Uterus (tissue), 4 donors: Measurements from ENCODE around the gene PNKD. TPM values are rescaled to one million over a fixed set of nuclear protein-coding genes. Genes with fewer than 3 reads are reported as not detected.

Experiments used
- DNase-seq, 2 donors: peaks; one replicate each; pipeline ENCODE4 v3.0.0-alpha.2; 2019 to 2020
- H3K27ac ChIP-seq, 2 donors: fragments of 200-600 bp; sonication (generic); 1 replicate in 1 of 2; 2 replicates in 1 of 2; pipeline ENCODE4 v1.5.1; 2016 to 2018
- H3K27me3 ChIP-seq, 2 donors: fragments of 200-600 bp; sonication (generic); one replicate each; pipeline ENCODE4 v1.5.1; 2018 to 2019; ENCODE audit warnings: control low read depth in 1 of 2
- H3K36me3 ChIP-seq, 2 donors: fragments of 200-600 bp; sonication (generic); one replicate each; pipeline ENCODE4 v1.5.1; 2019; ENCODE audit warnings: control low read depth in 1 of 2
- H3K4me1 ChIP-seq, 2 donors: fragments of 200-600 bp; sonication (generic); one replicate each; pipeline ENCODE4 v1.5.1; 2018 to 2019; ENCODE audit warnings: control low read depth in 1 of 2
- H3K4me3 ChIP-seq, 2 donors: fragments of 200-600 bp; sonication (generic); 1 replicate in 1 of 2; 2 replicates in 1 of 2; pipeline ENCODE4 v1.5.1; 2018 to 2019; ENCODE audit warnings: mild to moderate bottlenecking in 1 of 2
- H3K9me3 ChIP-seq, 2 donors: fragments of 200-600 bp; sonication (generic); one replicate each; pipeline ENCODE4 v1.5.1; 2019; ENCODE audit warnings: control low read depth in 1 of 2
- CTCF ChIP-seq, 4 experiments: fragments of 200-600 bp in 2 of 4; fragments of 450-650 bp in 2 of 4; sonication (generic) in 2 of 4; IDR thresholded peaks; one replicate each; pipeline ENCODE4 v1.5.1; 2016 to 2019; ENCODE audit warnings: antibody characterized with exemption in 4 of 4, mild to moderate bottlenecking in 2 of 4, moderate library complexity in 1 of 4
- POLR2A ChIP-seq, 2 donors: fragments of 450-650 bp; IDR thresholded peaks; one replicate each; pipeline ENCODE4 v1.6.1; 2016; ENCODE audit warnings: antibody characterized with exemption in 2 of 2, mild to moderate bottlenecking in 1 of 2, moderate library complexity in 1 of 2
- intact Hi-C: fragments of 100-400 bp; cut with DNase I; formaldehyde crosslinking; loops from one replicate; pipeline ENCODE4 v1.15.1; 2023; ENCODE audit warnings: low total_unique reads
- total RNA-seq, 4 donors: library from RNA; depleted of rRNA in 3 of 4; stranded (reverse); fragments of >200 nt in 3 of 4; gene quantifications; one replicate each; pipeline versions ENCODE4 v1.1.0 to v1.2.4, GENCODE V29; 2014 to 2023
- donor health status: DM: yes; HTN: yes; CAD: no.

The PNKD gene
- total RNA-seq, 4 donors from 2014 or later: 11.8 to 47.8 (median 31.7) TPM

GRCh38 chr2:218389333-218390150 lies 119.2 kb downstream of the PNKD start:
- Histone ChIP-seq H3K9me3 (no peaks in the 10 kb centered on the region), H3K36me3 (no peaks in the 10 kb centered on the region), H3K4me1 (no peaks in the 10 kb centered on the region), H3K27ac (no peak overlapping the region), H3K4me3 (no peak overlapping the region), H3K27me3 (no peaks in the 10 kb centered on the region)
- intact Hi-C loops: loop anchor here (10.0 kb wide), 1 partner anchor 95 kb away; the partner anchor contains the start of gene TMBIM1
- no peak for DNase-seq
- no peak for TF ChIP-seq CTCF (IDR thresholded peaks at IDR 0.05)
- no peak for TF ChIP-seq POLR2A (IDR thresholded peaks at IDR 0.05)

- TF ChIP-seq CTCF (IDR thresholded peaks at IDR 0.05) (no peak), POLR2A (IDR thresholded peaks at IDR 0.05) (no peak)
- H3K4me1 ChIP-seq: no peaks in the 10 kb centered on the region
- no peaks in the 10 kb centered on the region for H3K27me3 ChIP-seq
- intact Hi-C loops: loop anchor here (10.0 kb wide), 1 partner anchor 96 kb away; the partner anchor contains the start of gene TMBIM1
- no peak for DNase-seq
- no peaks in the 10 kb centered on the region for H3K36me3 ChIP-seq
- no peak overlapping the region for H3K4me3 ChIP-seq
- no peaks in the 10 kb centered on the region for H3K9me3 ChIP-seq
- H3K27ac ChIP-seq: no peak overlapping the region
These were observed 120.9 kb downstream of the PNKD start for GRCh38 chr2:218391202-218391601.

GRCh38 chr2:218392459-218392858 lies 122.1 kb downstream of the PNKD start:
- no peak for TF ChIP-seq CTCF (IDR thresholded peaks at IDR 0.05)
- no peak for TF ChIP-seq POLR2A (IDR thresholded peaks at IDR 0.05)
- DNase-seq: no peak
- Histone ChIP-seq H3K27ac (no peak overlapping the region), H3K4me1 (peaks cover 0 to 3% of the 10 kb centered on the region in 2 donors), H3K27me3 (no peaks in the 10 kb centered on the region), H3K9me3 (no peaks in the 10 kb centered on the region), H3K36me3 (no peaks in the 10 kb centered on the region), H3K4me3 (no peak overlapping the region)
- intact Hi-C loops: loop anchor here (10.0 kb wide), 1 partner anchor 98 kb away; the partner anchor contains the start of gene TMBIM1

- TF ChIP-seq POLR2A (IDR thresholded peaks at IDR 0.05): no peak
- TF ChIP-seq CTCF (IDR thresholded peaks at IDR 0.05): no peak
- no peak for DNase-seq
- H3K36me3 ChIP-seq: no peaks in the 10 kb centered on the region
- no peak overlapping the region for H3K4me3 ChIP-seq
- intact Hi-C loops: loop anchor here (10.0 kb wide), 1 partner anchor 98 kb away; the partner anchor contains the start of gene TMBIM1
- no peaks in the 10 kb centered on the region for H3K9me3 ChIP-seq
- peaks cover 0 to 3% of the 10 kb centered on the region in 2 donors for H3K4me1 ChIP-seq
- no peaks in the 10 kb centered on the region for H3K27me3 ChIP-seq
- no peak overlapping the region for H3K27ac ChIP-seq
These were observed 122.7 kb downstream of the PNKD start for GRCh38 chr2:218392891-218393462.

GRCh38 chr2:218393750-218394290 lies 123.5 kb downstream of the PNKD start:
- Histone ChIP-seq H3K9me3 (no peaks in the 10 kb centered on the region), H3K4me1 (peaks cover 0 to 3% of the 10 kb centered on the region in 2 donors), H3K27me3 (no peaks in the 10 kb centered on the region), H3K4me3 (no peak overlapping the region), H3K27ac (no peak overlapping the region), H3K36me3 (no peaks in the 10 kb centered on the region)
- TF ChIP-seq CTCF (IDR thresholded peaks at IDR 0.05) (no peak), POLR2A (IDR thresholded peaks at IDR 0.05) (no peak)
- no peak for DNase-seq
- intact Hi-C loops: loop anchor here (10.0 kb wide), 1 partner anchor 99 kb away; the partner anchor contains the start of gene TMBIM1
